ENCODE results near the gene TYMS. TPM values are rescaled to one million over a fixed set of nuclear protein-coding genes. Genes with fewer than 3 reads are reported as not detected.

The TYMS gene
- total RNA-seq, 1 experiment from 2014 or later: 42.3 TPM

GRCh38 chr18:676069-676468 lies 18.6 kb downstream of the TYMS start:
- H3K9ac ChIP-seq (ENCODE audit: low read length): no peak overlapping the region
- no peak overlapping the region for H2AFZ ChIP-seq (ENCODE audit: low read length)
- no peaks in the 10 kb centered on the region for H3K4me1 ChIP-seq (ENCODE audit: low read length)
- no peak overlapping the region for H3K4me3 ChIP-seq (ENCODE audit: low read length)
- H3K36me3 ChIP-seq (ENCODE audit: insufficient read depth, low read length): peaks cover 28% of the 10 kb centered on the region
- no peaks in the 10 kb centered on the region for H3K27me3 ChIP-seq (ENCODE audit: low read length)
- no peaks in the 10 kb centered on the region for H3K9me2 ChIP-seq (replicated peaks; ENCODE audit: insufficient read depth, low read length)
- no peak overlapping the region for H3K4me2 ChIP-seq (ENCODE audit: low read depth, low read length, poor library complexity, severe bottlenecking)
- no peak overlapping the region for H3K27ac ChIP-seq (ENCODE audit: low read length)
- H3K79me2 ChIP-seq (ENCODE audit: low read length): no peaks in the 10 kb centered on the region
- H3K9me3 ChIP-seq (ENCODE audit: low read length): no peaks in the 10 kb centered on the region
- no peak for DNase-seq
- H4K20me1 ChIP-seq (ENCODE audit: insufficient read depth, low read depth, low read length): no peaks in the 10 kb centered on the region

- no peak overlapping the region for H3K9ac ChIP-seq (ENCODE audit: low read length)
These were observed 19.3 kb downstream of the TYMS start for GRCh38 chr18:676736-677135.

GRCh38 chr18:677145-677544 lies 19.7 kb downstream of the TYMS start:
- H3K4me3 ChIP-seq (ENCODE audit: low read length): no peak overlapping the region
- no peaks in the 10 kb centered on the region for H3K9me2 ChIP-seq (replicated peaks; ENCODE audit: insufficient read depth, low read length)
- no peak overlapping the region for H3K9ac ChIP-seq (ENCODE audit: low read length)
- H3K27me3 ChIP-seq (ENCODE audit: low read length): no peaks in the 10 kb centered on the region
- H2AFZ ChIP-seq (ENCODE audit: low read length): no peak overlapping the region
- peaks cover 29% of the 10 kb centered on the region for H3K36me3 ChIP-seq (ENCODE audit: insufficient read depth, low read length)
- H3K79me2 ChIP-seq (ENCODE audit: low read length): no peaks in the 10 kb centered on the region
- H3K9me3 ChIP-seq (ENCODE audit: low read length): no peaks in the 10 kb centered on the region
- H3K4me1 ChIP-seq (ENCODE audit: low read length): no peaks in the 10 kb centered on the region
- H4K20me1 ChIP-seq (ENCODE audit: insufficient read depth, low read depth, low read length): no peaks in the 10 kb centered on the region
- no peak overlapping the region for H3K4me2 ChIP-seq (ENCODE audit: low read depth, low read length, poor library complexity, severe bottlenecking)
- H3K27ac ChIP-seq (ENCODE audit: low read length): no peak overlapping the region
- no peak for DNase-seq

More at GRCh38 chr18:676736-677135, 19.3 kb downstream of the TYMS start:
- Histone ChIP-seq H3K79me2 (ENCODE audit: low read length) (no peaks in the 10 kb centered on the region), H3K27ac (ENCODE audit: low read length) (no peak overlapping the region), H3K4me1 (ENCODE audit: low read length) (no peaks in the 10 kb centered on the region), H3K36me3 (ENCODE audit: insufficient read depth, low read length) (peaks cover 28% of the 10 kb centered on the region), H3K9me2 (replicated peaks; ENCODE audit: insufficient read depth, low read length) (no peaks in the 10 kb centered on the region), H4K20me1 (ENCODE audit: insufficient read depth, low read depth, low read length) (no peaks in the 10 kb centered on the region), H3K4me3 (ENCODE audit: low read length) (no peak overlapping the region), H3K4me2 (ENCODE audit: low read depth, low read length, poor library complexity, severe bottlenecking) (no peak overlapping the region), H3K9me3 (ENCODE audit: low read length) (no peaks in the 10 kb centered on the region), H2AFZ (ENCODE audit: low read length) (no peak overlapping the region), H3K27me3 (ENCODE audit: low read length) (no peaks in the 10 kb centered on the region)
- no peak for DNase-seq

- no peaks in the 10 kb centered on the region for H3K9me2 ChIP-seq (replicated peaks; ENCODE audit: insufficient read depth, low read length)
- H3K79me2 ChIP-seq (ENCODE audit: low read length): no peaks in the 10 kb centered on the region
- no peak overlapping the region for H3K4me3 ChIP-seq (ENCODE audit: low read length)
- no peak overlapping the region for H3K9ac ChIP-seq (ENCODE audit: low read length)
- H3K4me1 ChIP-seq (ENCODE audit: low read length): no peaks in the 10 kb centered on the region
- H2AFZ ChIP-seq (ENCODE audit: low read length): no peak overlapping the region
- no peaks in the 10 kb centered on the region for H3K9me3 ChIP-seq (ENCODE audit: low read length)
- H3K4me2 ChIP-seq (ENCODE audit: low read depth, low read length, poor library complexity, severe bottlenecking): no peak overlapping the region
- no peaks in the 10 kb centered on the region for H4K20me1 ChIP-seq (ENCODE audit: insufficient read depth, low read depth, low read length)
- peaks cover 23% of the 10 kb centered on the region for H3K36me3 ChIP-seq (ENCODE audit: insufficient read depth, low read length)
- no peak overlapping the region for H3K27ac ChIP-seq (ENCODE audit: low read length)
- H3K27me3 ChIP-seq (ENCODE audit: low read length): no peaks in the 10 kb centered on the region
- DNase-seq: no peak
These were observed 20.5 kb downstream of the TYMS start for GRCh38 chr18:677951-678381.

- Histone ChIP-seq H3K9ac (ENCODE audit: low read length) (no peak overlapping the region), H3K27me3 (ENCODE audit: low read length) (no peaks in the 10 kb centered on the region)
These were observed 21.2 kb downstream of the TYMS start for GRCh38 chr18:678482-679182.

GRCh38 chr18:679516-679915 lies 22.1 kb downstream of the TYMS start:
- Histone ChIP-seq H3K79me2 (ENCODE audit: low read length) (no peaks in the 10 kb centered on the region), H3K4me1 (ENCODE audit: low read length) (no peaks in the 10 kb centered on the region), H3K9me2 (replicated peaks; ENCODE audit: insufficient read depth, low read length) (no peaks in the 10 kb centered on the region), H3K36me3 (ENCODE audit: insufficient read depth, low read length) (peaks cover 13% of the 10 kb centered on the region), H3K4me2 (ENCODE audit: low read depth, low read length, poor library complexity, severe bottlenecking) (no peak overlapping the region), H3K4me3 (ENCODE audit: low read length) (no peak overlapping the region), H4K20me1 (ENCODE audit: insufficient read depth, low read depth, low read length) (no peaks in the 10 kb centered on the region), H3K9me3 (ENCODE audit: low read length) (no peaks in the 10 kb centered on the region), H3K9ac (ENCODE audit: low read length) (no peak overlapping the region), H3K27me3 (ENCODE audit: low read length) (no peaks in the 10 kb centered on the region), H2AFZ (ENCODE audit: low read length) (no peak overlapping the region), H3K27ac (ENCODE audit: low read length) (no peak overlapping the region)
- no peak for DNase-seq

More at GRCh38 chr18:678482-679182, 21.2 kb downstream of the TYMS start:
- Histone ChIP-seq H3K36me3 (ENCODE audit: insufficient read depth, low read length) (peaks cover 18% of the 10 kb centered on the region), H3K79me2 (ENCODE audit: low read length) (no peaks in the 10 kb centered on the region), H3K9me3 (ENCODE audit: low read length) (no peaks in the 10 kb centered on the region), H3K27ac (ENCODE audit: low read length) (no peak overlapping the region), H4K20me1 (ENCODE audit: insufficient read depth, low read depth, low read length) (no peaks in the 10 kb centered on the region), H3K9me2 (replicated peaks; ENCODE audit: insufficient read depth, low read length) (no peaks in the 10 kb centered on the region), H3K4me1 (ENCODE audit: low read length) (no peaks in the 10 kb centered on the region), H3K4me2 (ENCODE audit: low read depth, low read length, poor library complexity, severe bottlenecking) (no peak overlapping the region), H2AFZ (ENCODE audit: low read length) (no peak overlapping the region), H3K4me3 (ENCODE audit: low read length) (no peak overlapping the region)
- DNase-seq: no peak

GRCh38 chr18:680392-680791 lies 22.9 kb downstream of the TYMS start:
- no peak overlapping the region for H3K27ac ChIP-seq (ENCODE audit: low read length)
- no peaks in the 10 kb centered on the region for H3K4me1 ChIP-seq (ENCODE audit: low read length)
- no peak overlapping the region for H3K9ac ChIP-seq (ENCODE audit: low read length)
- no peaks in the 10 kb centered on the region for H3K9me2 ChIP-seq (replicated peaks; ENCODE audit: insufficient read depth, low read length)
- no peak for DNase-seq
- peaks cover 10% of the 10 kb centered on the region for H3K36me3 ChIP-seq (ENCODE audit: insufficient read depth, low read length)
- H3K27me3 ChIP-seq (ENCODE audit: low read length): no peaks in the 10 kb centered on the region
- H3K4me3 ChIP-seq (ENCODE audit: low read length): no peak overlapping the region
- no peak overlapping the region for H3K4me2 ChIP-seq (ENCODE audit: low read depth, low read length, poor library complexity, severe bottlenecking)
- no peaks in the 10 kb centered on the region for H4K20me1 ChIP-seq (ENCODE audit: insufficient read depth, low read depth, low read length)
- H3K79me2 ChIP-seq (ENCODE audit: low read length): no peaks in the 10 kb centered on the region
- no peak overlapping the region for H2AFZ ChIP-seq (ENCODE audit: low read length)
- H3K9me3 ChIP-seq (ENCODE audit: low read length): no peaks in the 10 kb centered on the region

- H2AFZ ChIP-seq (ENCODE audit: low read length): no peak overlapping the region
- H3K4me2 ChIP-seq (ENCODE audit: low read depth, low read length, poor library complexity, severe bottlenecking): no peak overlapping the region
- no peak overlapping the region for H3K4me3 ChIP-seq (ENCODE audit: low read length)
- no peaks in the 10 kb centered on the region for H3K4me1 ChIP-seq (ENCODE audit: low read length)
- H3K9me3 ChIP-seq (ENCODE audit: low read length): no peaks in the 10 kb centered on the region
- H3K27me3 ChIP-seq (ENCODE audit: low read length): no peaks in the 10 kb centered on the region
- no peak overlapping the region for H3K9ac ChIP-seq (ENCODE audit: low read length)
- H4K20me1 ChIP-seq (ENCODE audit: insufficient read depth, low read depth, low read length): no peaks in the 10 kb centered on the region
- H3K9me2 ChIP-seq (replicated peaks; ENCODE audit: insufficient read depth, low read length): no peaks in the 10 kb centered on the region
- no peaks in the 10 kb centered on the region for H3K79me2 ChIP-seq (ENCODE audit: low read length)
- DNase-seq: no peak
- no peak overlapping the region for H3K27ac ChIP-seq (ENCODE audit: low read length)
- H3K36me3 ChIP-seq (ENCODE audit: insufficient read depth, low read length): peaks cover 14% of the 10 kb centered on the region
These were observed 24.5 kb downstream of the TYMS start for GRCh38 chr18:681985-682384.
